NT2/D1 (cell line): ENCODE measurements around the gene PIEZO1.

Experiments used
- SUZ12 ChIP-seq: IDR thresholded peaks from 2 replicates; pipeline ENCODE4 v1.6.1; 2011; ENCODE audit not compliant: insufficient read length, insufficient read depth; ENCODE audit errors: extremely low read depth
- YY1 ChIP-seq: IDR thresholded peaks from 2 replicates; pipeline ENCODE4 v1.6.1; 2011; ENCODE audit not compliant: insufficient read length, insufficient read depth

DNA sequence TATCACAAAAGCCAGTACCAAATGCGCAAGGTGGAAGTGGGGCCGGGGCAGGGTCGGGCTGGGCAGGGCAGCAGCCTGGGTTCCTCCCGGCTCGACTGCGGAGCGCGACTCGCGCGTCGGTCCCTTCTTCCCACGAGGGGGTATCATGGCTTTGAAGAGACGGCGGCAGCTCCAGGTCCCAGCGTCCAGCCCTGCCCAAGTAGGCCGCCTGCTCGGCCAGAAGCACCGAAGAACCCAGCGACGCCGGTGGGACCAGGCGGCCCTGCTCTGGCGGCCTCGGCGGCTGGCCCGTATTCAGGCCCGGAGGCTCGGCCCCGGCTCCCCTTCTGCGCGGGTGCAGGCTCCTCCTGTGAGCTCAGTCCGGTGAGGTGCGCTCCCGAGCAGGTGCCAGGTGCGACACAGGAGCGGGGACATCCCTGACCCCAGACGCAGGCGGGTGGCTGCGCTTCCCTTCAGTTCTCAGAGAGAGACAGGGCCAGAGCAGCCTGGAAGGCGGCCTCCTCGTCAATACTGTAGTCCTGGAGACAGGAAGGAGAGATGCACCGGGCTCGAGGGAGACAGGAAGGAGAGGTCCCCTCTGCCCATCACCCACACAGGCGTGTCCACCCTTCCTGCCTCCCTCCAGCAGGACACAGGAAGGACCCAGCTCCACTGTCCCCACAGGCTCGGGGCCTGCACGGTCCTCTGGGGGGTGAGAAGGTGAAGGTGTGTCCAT lies 87.7 kb downstream of the PIEZO1 start:
- TF ChIP-seq YY1 (no peak), SUZ12 (no peak)
